Activated naive CD8-positive, alpha-beta T cell treated with anti-CD3 and anti-CD28 coated beads for 36 hours (primary cell): ENCODE data around the gene ITIH3. TPM values are rescaled to one million over a fixed set of nuclear protein-coding genes. Genes with fewer than 3 reads are reported as not detected.
"Not testable (repeated sequence)": the region's sequence is repeated elsewhere in the genome, so short reads cannot be mapped to it uniquely, and the experiment has no call there.

Experiments
- DNase-seq: peaks from one replicate; pipeline ENCODE4 v3.0.0; 2021
- H3K27ac Mint-ChIP-seq: one replicate; pipeline ENCODE4 v1.8.0; 2022; ENCODE audit warnings: mild to moderate bottlenecking, moderate library complexity, mixed read lengths
- H3K27me3 Mint-ChIP-seq: one replicate; pipeline ENCODE4 v1.8.0; 2022; ENCODE audit warnings: mild to moderate bottlenecking, mixed read lengths
- H3K36me3 Mint-ChIP-seq: one replicate; pipeline ENCODE4 v1.8.0; 2021; ENCODE audit warnings: mild to moderate bottlenecking, mixed read lengths
- H3K4me1 Mint-ChIP-seq: one replicate; pipeline ENCODE4 v1.8.0; 2021; ENCODE audit warnings: mixed read lengths
- H3K4me3 Mint-ChIP-seq: one replicate; pipeline ENCODE4 v1.8.0; 2022; ENCODE audit warnings: mild to moderate bottlenecking, moderate library complexity, mixed read lengths
- H3K9me3 Mint-ChIP-seq: one replicate; pipeline ENCODE4 v1.8.0; 2022; ENCODE audit warnings: mixed read lengths
- total RNA-seq, 2 experiments: library from RNA; stranded (reverse); gene quantifications; one replicate each; pipeline ENCODE4 v1.2.3, GENCODE V29; 2021

ITIH3 gene
- total RNA-seq, 2 experiments from 2014 or later, result not detected

DNA sequence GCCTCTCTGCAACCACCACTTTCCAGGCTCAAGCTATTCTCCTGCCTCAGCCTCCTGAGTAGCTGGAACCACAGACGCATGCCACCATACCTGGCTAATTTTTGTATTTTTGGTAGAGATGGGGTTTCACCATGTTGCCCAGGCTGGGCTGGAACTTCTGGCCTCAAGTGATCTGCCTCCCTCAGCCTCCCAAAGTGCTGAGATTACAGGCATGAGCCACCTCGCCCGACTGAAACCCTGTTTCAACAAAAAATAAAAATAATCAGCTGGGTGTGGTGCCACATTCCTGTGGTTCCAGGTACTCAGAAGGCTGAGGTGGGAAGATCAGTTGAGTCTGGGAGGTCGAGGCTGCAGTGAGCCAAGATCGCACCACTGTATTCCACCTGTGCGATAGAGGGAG, 18.1 kb upstream of the ITIH3 start:
- not testable (repeated sequence) for H3K4me3 Mint-ChIP-seq, H3K27ac Mint-ChIP-seq, H3K4me1 Mint-ChIP-seq, H3K36me3 Mint-ChIP-seq, H3K27me3 Mint-ChIP-seq, H3K9me3 Mint-ChIP-seq, DNase-seq

DNA sequence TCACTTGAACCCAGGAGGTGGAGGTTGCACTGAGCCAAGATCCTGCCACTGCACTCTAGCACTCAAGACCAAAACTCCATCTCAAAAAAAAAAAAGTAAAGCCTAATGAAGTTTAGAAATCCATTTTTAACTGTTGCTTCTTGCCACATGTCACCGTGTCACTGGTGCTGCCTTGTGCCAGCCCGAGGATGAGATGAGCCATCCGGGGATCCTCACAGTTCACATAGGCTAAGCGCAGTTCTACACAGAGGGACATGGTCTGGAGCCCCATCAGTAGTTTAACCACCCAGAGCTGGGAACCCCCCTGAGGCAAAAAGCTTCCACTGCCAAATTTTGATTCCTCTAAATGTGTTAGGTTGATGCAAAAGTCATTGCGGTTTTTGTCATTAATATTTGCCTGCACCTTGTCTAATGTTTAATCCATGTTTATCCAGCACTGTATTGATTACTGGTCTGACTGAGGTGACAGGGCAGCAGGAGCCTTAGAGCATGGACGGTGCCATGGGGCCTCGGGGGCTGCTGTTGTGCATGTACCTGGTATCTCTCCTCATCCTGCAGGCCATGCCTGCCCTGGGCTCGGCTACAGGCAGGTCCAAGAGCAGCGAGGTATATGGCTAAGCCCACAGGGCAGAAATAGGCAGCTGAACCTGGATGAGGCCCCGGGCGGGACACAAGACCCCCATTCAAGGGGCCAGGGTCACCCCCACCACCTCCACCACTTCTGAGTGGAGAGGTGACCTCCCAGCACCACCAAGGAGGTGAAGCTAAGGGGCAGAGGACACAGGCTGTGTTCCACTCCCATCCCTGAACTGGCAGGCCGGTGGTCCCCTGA, 17.3 kb upstream of the ITIH3 start, which contains the start of gene ITIH1:
ITIH1 (plus strand) TSS at position 473 of the 832 bp plus-strand sequence; CDS start at position 490, 17 bp downstream.
- Mint-ChIP-seq H3K36me3 (no peaks in the 10 kb centered on the region), H3K27ac (no peak within 1 kb of the TSS), H3K9me3 (no peaks in the 10 kb centered on the region), H3K4me3 (no peak within 1 kb of the TSS), H3K27me3 (peaks cover 7% of the 10 kb centered on the region), H3K4me1 (no peaks in the 10 kb centered on the region)
- no peak for DNase-seq

DNA sequence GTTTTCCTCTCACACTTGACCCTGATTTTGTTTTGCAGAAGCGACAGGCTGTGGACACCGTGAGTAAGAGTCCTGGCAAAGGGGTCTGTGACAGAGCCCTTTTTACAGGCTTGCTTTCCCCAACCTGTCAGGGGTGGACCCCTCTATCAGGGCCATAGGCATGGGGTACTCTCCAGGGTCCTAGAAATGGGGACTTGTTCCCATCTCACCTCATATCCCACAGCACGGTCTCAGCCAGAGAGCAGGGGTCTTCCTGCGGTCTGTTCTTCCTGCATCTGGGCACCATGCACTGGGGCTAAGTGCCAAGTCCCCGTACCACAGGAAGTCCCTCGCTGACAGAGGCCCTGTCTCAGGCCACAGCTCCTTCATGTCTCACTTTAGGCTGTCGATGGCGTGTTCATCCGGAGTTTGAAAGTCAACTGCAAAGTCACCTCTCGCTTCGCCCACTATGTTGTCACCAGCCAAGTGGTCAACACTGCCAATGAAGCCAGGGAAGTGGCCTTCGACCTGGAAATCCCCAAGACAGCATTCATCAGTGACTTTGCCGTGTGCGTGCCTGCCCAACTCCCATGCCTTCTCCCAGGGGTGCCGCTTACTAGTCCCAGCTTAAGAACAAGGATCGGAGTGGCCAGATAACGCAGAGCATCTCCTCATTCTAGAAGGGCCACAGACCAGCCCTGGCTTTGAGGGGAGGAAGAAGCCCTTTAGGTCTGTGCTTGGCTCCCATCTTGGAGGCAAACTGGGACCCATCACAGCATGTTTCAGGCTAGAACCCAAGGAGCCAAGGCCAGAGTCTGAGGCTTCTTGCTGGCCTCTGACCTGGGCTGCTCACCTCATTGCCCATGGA, 16.4 kb upstream of the ITIH3 start:
- no peak overlapping the region for H3K27ac Mint-ChIP-seq

GRCh38 chr3:52779011-52779836, 15.4 kb upstream of the ITIH3 start:
- Mint-ChIP-seq H3K27ac (no peak overlapping the region), H3K4me3 (no peak overlapping the region), H3K9me3 (no peaks in the 10 kb centered on the region), H3K4me1 (peaks cover 2% of the 10 kb centered on the region), H3K36me3 (no peaks in the 10 kb centered on the region), H3K27me3 (peaks cover 8% of the 10 kb centered on the region)
- no peak for DNase-seq

More for the DNA sequence above, 16.4 kb upstream of the ITIH3 start:
- Mint-ChIP-seq H3K9me3 (no peaks in the 10 kb centered on the region), H3K27me3 (peaks cover 8% of the 10 kb centered on the region), H3K4me1 (peaks cover 2% of the 10 kb centered on the region), H3K36me3 (no peaks in the 10 kb centered on the region), H3K4me3 (no peak overlapping the region)
- no peak for DNase-seq

DNA sequence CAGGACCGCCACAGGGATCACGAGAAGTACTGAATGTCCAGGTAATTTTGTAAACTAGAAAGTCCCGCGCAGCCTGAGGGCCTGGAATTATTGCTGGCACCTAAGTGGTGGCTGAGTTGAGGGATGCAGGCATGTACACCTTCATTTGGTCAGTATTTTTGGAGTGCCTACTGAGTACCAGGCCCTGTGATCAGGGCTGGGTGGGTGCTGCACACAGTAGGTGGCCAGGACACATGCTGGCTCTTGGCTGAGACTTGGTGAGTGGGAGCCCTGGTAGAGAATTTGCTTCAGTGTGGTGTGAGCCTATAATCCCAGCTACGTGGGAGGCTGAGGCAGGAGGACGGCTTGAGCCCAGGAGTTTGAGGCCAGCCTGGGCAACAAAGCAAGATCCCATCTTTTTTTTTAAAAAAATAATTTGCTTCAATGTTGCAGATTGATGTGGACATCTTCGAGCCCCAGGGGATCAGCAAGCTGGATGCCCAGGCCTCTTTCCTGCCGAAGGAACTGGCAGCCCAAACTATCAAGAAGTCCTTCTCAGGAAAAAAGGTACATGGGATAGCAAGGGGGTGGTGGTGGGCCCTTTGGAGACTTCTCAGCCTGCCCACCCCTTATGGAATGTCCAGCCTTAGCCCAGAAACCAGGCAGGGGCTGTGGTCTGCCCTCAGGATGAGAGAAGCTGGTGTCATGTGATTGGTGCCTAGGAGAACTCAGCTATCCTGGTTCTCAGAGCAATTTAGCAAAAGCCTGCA, 14.6 kb upstream of the ITIH3 start:
- H3K9me3 Mint-ChIP-seq, result no peaks in the 10 kb centered on the region

DNA sequence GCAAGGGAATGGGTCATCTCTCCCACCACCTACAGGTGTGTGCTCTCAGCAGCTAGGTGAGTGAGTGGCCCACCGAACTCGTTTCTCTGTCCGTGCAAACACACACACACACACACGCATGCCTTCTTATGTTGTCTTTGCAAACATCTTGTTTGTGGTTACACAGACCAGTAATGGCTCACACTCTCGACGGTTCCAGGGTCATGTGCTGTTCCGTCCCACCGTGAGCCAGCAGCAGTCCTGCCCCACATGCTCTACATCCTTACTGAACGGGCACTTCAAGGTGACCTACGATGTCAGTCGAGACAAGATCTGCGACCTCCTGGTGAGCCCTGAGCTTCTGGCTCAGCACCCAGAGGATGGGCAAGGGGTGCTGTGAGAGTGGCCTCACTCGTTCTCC, 12.9 kb upstream of the ITIH3 start:
- DNase-seq, result no peak
- peaks cover 2% of the 10 kb centered on the region for H3K4me1 Mint-ChIP-seq
- no peak overlapping the region for H3K4me3 Mint-ChIP-seq
- H3K9me3 Mint-ChIP-seq, result no peaks in the 10 kb centered on the region
- no peak overlapping the region for H3K27ac Mint-ChIP-seq
- H3K27me3 Mint-ChIP-seq, result peaks cover 8% of the 10 kb centered on the region
- no peaks in the 10 kb centered on the region for H3K36me3 Mint-ChIP-seq

More for the DNA sequence above, 14.6 kb upstream of the ITIH3 start:
- DNase-seq, result no peak
- no peak overlapping the region for H3K4me3 Mint-ChIP-seq
- peaks cover 8% of the 10 kb centered on the region for H3K27me3 Mint-ChIP-seq
- no peaks in the 10 kb centered on the region for H3K36me3 Mint-ChIP-seq
- no peak overlapping the region for H3K27ac Mint-ChIP-seq
- peaks cover 2% of the 10 kb centered on the region for H3K4me1 Mint-ChIP-seq

- Mint-ChIP-seq H3K27me3 (peaks cover 8% of the 10 kb centered on the region), H3K4me3 (no peak overlapping the region), H3K36me3 (no peaks in the 10 kb centered on the region), H3K27ac (no peak overlapping the region), H3K4me1 (peaks cover 2% of the 10 kb centered on the region), H3K9me3 (no peaks in the 10 kb centered on the region)
- DNase-seq, result no peak
Measured at GRCh38 chr3:52782412-52783210, 12.0 kb upstream of the ITIH3 start.

DNA sequence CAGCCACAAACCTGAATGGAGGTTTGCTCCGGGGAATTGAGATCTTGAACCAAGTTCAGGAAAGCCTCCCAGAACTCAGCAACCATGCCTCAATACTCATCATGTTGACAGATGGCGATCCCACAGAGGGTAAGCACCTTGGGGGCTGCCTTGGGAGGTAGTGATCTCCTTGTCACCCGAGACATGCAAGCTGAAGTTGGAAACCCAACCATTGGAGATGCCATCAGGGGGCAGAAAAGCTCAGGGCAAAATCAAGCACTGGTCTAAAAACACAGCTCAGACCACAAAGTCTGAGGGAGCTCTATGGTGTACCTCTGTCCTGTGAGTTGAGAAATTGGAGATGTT, 11.4 kb upstream of the ITIH3 start:
- Mint-ChIP-seq H3K4me1 (peaks cover 2% of the 10 kb centered on the region), H3K27me3 (peaks cover 8% of the 10 kb centered on the region), H3K4me3 (no peak overlapping the region), H3K36me3 (no peaks in the 10 kb centered on the region), H3K27ac (no peak overlapping the region), H3K9me3 (no peaks in the 10 kb centered on the region)
- DNase-seq, result no peak

DNA sequence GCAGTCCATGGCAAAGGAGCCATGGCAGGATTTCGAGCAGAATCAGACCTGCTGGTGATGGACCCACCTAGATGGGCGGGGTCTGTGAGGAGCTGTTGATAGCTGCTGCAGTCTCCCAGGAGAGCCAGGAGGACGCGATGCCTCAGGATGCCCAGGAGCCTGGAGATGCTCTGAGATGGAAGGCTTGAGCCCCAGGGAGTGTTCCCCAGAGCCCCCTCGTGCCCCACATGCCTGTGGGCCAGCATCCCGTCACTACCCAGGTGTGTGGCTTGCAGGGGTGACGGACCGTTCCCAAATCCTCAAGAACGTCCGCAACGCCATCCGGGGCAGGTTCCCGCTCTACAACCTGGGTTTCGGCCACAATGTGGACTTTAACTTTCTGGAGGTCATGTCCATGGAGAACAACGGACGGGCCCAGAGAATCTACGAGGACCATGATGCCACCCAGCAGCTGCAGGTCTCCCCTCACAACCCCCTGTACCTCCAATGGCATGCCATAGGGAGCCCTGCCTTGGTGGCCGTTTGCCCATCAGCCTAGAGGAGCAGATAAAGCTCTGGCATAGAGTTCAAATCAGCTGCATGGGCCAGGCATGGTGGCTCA, 10.5 kb upstream of the ITIH3 start:
- Mint-ChIP-seq H3K27me3 (peaks cover 8% of the 10 kb centered on the region), H3K4me1 (peaks cover 2% of the 10 kb centered on the region), H3K9me3 (no peaks in the 10 kb centered on the region)

DNA sequence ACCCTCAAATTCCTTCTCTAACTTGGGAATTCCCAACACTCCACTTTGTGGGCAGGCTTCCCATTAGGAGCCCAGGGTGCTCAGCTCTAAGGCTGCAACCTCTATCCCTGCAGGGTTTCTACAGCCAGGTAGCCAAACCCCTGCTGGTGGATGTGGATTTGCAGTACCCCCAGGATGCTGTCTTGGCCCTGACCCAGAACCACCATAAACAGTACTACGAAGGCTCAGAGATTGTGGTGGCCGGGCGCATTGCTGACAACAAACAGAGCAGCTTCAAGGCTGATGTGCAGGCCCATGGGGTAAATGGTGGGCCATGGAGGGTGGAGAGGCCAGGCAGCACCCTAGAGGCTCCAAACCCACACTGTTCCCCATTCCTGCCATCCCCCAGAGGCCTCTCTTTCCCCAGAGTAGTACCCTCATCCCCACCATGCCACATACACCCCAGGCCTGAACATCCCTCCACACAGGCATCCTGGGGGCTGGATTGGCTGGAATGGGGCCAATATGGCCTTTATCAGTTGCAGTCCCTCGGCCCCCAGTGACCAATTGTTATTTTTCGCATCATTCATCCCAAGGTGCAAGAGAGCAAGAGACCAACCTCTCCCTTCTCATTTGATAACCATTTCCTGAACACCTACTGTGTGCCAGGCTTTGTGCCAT, 9.5 kb upstream of the ITIH3 start:
- Mint-ChIP-seq H3K4me3 (no peak overlapping the region), H3K27ac (no peak overlapping the region), H3K4me1 (peaks cover 2% of the 10 kb centered on the region), H3K9me3 (no peaks in the 10 kb centered on the region), H3K36me3 (no peaks in the 10 kb centered on the region), H3K27me3 (peaks cover 8% of the 10 kb centered on the region)
- no peak for DNase-seq

More for the DNA sequence above, 10.5 kb upstream of the ITIH3 start:
- H3K4me3 Mint-ChIP-seq, result no peak overlapping the region
- no peaks in the 10 kb centered on the region for H3K36me3 Mint-ChIP-seq
- no peak overlapping the region for H3K27ac Mint-ChIP-seq
- no peak for DNase-seq

- H3K27me3 Mint-ChIP-seq, result peaks cover 8% of the 10 kb centered on the region
- DNase-seq, result no peak
- peaks cover 2% of the 10 kb centered on the region for H3K4me1 Mint-ChIP-seq
- H3K4me3 Mint-ChIP-seq, result no peak overlapping the region
- H3K9me3 Mint-ChIP-seq, result no peaks in the 10 kb centered on the region
- H3K27ac Mint-ChIP-seq, result no peak overlapping the region
- no peaks in the 10 kb centered on the region for H3K36me3 Mint-ChIP-seq
Measured at GRCh38 chr3:52786330-52787215, 8.0 kb upstream of the ITIH3 start.

DNA sequence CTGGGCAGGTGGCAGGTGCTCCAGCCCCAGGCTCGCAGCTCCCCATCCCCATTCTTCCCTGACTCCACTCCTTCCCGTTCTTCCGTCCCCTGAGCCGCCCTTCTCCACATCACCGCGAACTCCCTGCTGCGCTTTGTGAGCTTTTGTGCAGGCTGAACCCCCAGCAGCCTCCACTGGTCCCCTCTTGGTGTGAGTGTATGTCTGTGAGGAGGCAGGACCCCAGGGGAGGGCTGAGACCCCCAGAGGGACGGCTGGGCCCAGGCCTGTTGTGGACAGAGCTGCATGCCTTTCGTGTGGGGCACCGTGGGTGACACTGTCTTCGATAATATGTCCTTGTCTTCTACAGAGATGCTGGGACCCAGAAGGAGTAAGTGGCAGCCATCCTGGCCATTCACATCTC, 7.3 kb upstream of the ITIH3 start:
- no peaks in the 10 kb centered on the region for H3K36me3 Mint-ChIP-seq
- H3K4me3 Mint-ChIP-seq, result no peak overlapping the region
- peaks cover 2% of the 10 kb centered on the region for H3K4me1 Mint-ChIP-seq
- H3K9me3 Mint-ChIP-seq, result no peaks in the 10 kb centered on the region
- H3K27me3 Mint-ChIP-seq, result peaks cover 2% of the 10 kb centered on the region
- no peak overlapping the region for H3K27ac Mint-ChIP-seq
- no peak for DNase-seq
